PC-3 (cell line): ENCODE data around the gene ARHGAP11A. TPM values are rescaled to one million over a fixed set of nuclear protein-coding genes. Genes with fewer than 3 reads are reported as not detected.
A peak's percentile ranks its signal among the peaks of the same experiment; 100 is the strongest.

Source experiments
- ATAC-seq: fragments of 200-7000 bp; cut with Tn5 transposase; 2 replicates; pipeline ENCODE4 v1.9.1; 2020; ENCODE audit warnings: mild to moderate bottlenecking, moderate library complexity
- BruUV-seq: library from RNA; stranded (reverse); fragments of 400-500 nt; replicated peaks from 2 replicates; lab custom pipeline; 2021; lab: Mats Ljungman, UMichigan
- CTCF ChIA-PET: fragments of 300-600 bp; sonication (Branson Sonifier 250); formaldehyde crosslinking; loops from one replicate; lab custom pipeline; 2022; ENCODE audit warnings: antibody characterized with exemption; lab: Charles Lee
- POLR2A ChIA-PET: fragments of 300-600 bp; sonication (Branson Sonifier 250); formaldehyde crosslinking; loops from one replicate; lab custom pipeline; 2022; ENCODE audit warnings: antibody characterized with exemption; ENCODE audit not compliant: unreplicated experiment; lab: Charles Lee
- DNase-seq: peaks from one replicate; pipeline ENCODE4 v3.0.0-alpha.2; 2015
- H2AFZ ChIP-seq: fragments of 300-600 bp; sonication (generic); 2 replicates; pipeline ENCODE4 v1.6.0; 2016; ENCODE audit warnings: antibody characterized with exemption, low read length
- H3F3A ChIP-seq: fragments of 300-600 bp; sonication (generic); one replicate; pipeline ENCODE4 v1.6.0; 2017; ENCODE audit warnings: antibody characterized with exemption, low read length, control low read depth, mild to moderate bottlenecking; ENCODE audit not compliant: unreplicated experiment
- H3K27ac ChIP-seq: fragments of 300-600 bp; sonication (generic); 2 replicates; pipeline ENCODE4 v1.5.1; 2016; ENCODE audit warnings: mild to moderate bottlenecking, low read length
- H3K27me3 ChIP-seq: fragments of 300-600 bp; sonication (generic); 2 replicates; pipeline ENCODE4 v1.6.1; 2016; ENCODE audit warnings: low read length, mixed read lengths
- H3K36me3 ChIP-seq: fragments of 300-600 bp; sonication (generic); 2 replicates; pipeline ENCODE4 v1.6.1; 2016; ENCODE audit warnings: low read depth, mixed run types, low read length, mixed read lengths
- H3K4me1 ChIP-seq: fragments of 300-600 bp; sonication (generic); 2 replicates; pipeline ENCODE4 v1.5.1; 2016; ENCODE audit warnings: low read length; ENCODE audit not compliant: insufficient read depth
- H3K4me2 ChIP-seq: fragments of 300-600 bp; sonication (generic); 2 replicates; pipeline ENCODE4 v1.6.0; 2016; ENCODE audit warnings: low read length
- H3K4me3 ChIP-seq: fragments of 300-600 bp; sonication (generic); 2 replicates; pipeline ENCODE4 v1.5.1; 2016; ENCODE audit warnings: mild to moderate bottlenecking, low read length, mixed read lengths
- H3K79me2 ChIP-seq: fragments of 300-600 bp; sonication (generic); 2 replicates; pipeline ENCODE4 v1.6.1; 2017; ENCODE audit warnings: low read length, mixed read lengths
- H3K9ac ChIP-seq: fragments of 300-600 bp; sonication (generic); 2 replicates; pipeline ENCODE4 v1.6.0; 2016; ENCODE audit warnings: mild to moderate bottlenecking, low read length
- H3K9me2 ChIP-seq: fragments of 300-600 bp; sonication (generic); replicated peaks from 2 replicates; pipeline ENCODE4 v1.6.1; 2016; ENCODE audit warnings: mixed run types, low read length, mixed read lengths
- H3K9me3 ChIP-seq: fragments of 300-600 bp; sonication (generic); 2 replicates; pipeline ENCODE4 v1.6.1; 2016; ENCODE audit warnings: low read length, mixed read lengths
- H4K20me1 ChIP-seq: fragments of 300-600 bp; sonication (generic); 2 replicates; pipeline ENCODE4 v1.6.1; 2016; ENCODE audit warnings: low read length, mixed read lengths
- EZH2 ChIP-seq: fragments of 300-600 bp; sonication (generic); IDR thresholded peaks from one replicate; pipeline ENCODE4 v1.6.1; 2017; ENCODE audit warnings: antibody characterized with exemption, mild to moderate bottlenecking, low read length; ENCODE audit not compliant: unreplicated experiment
- EZH2phosphoT487 ChIP-seq: fragments of 300-600 bp; sonication (generic); IDR thresholded peaks from 2 replicates; pipeline ENCODE4 v1.6.1; 2018; ENCODE audit warnings: mild to moderate bottlenecking, antibody characterized with exemption, low read length, borderline replicate concordance
- intact Hi-C: fragments of 100-400 bp; cut with micrococcal nuclease; formaldehyde crosslinking; loops from 2 replicates; pipeline ENCODE4 v1.9.0; 2023
- total RNA-seq: library from RNA; depleted of rRNA; stranded (reverse); fragments of >200 nt; gene quantifications from 2 replicates; pipeline ENCODE4 v1.2.3, GENCODE V29; 2014
- TF ChIP-seq, protein P1 (sequence below): fragments of 300-600 bp; sonication (generic); conservative IDR thresholded peaks from 2 replicates; pipeline ENCODE4 v1.5.1; 2017; ENCODE audit warnings: antibody characterized with exemption, low read depth, mild to moderate bottlenecking, low read length

The ARHGAP11A gene
- total RNA-seq, 1 experiment from 2014 or later: 38.2 TPM

DNA sequence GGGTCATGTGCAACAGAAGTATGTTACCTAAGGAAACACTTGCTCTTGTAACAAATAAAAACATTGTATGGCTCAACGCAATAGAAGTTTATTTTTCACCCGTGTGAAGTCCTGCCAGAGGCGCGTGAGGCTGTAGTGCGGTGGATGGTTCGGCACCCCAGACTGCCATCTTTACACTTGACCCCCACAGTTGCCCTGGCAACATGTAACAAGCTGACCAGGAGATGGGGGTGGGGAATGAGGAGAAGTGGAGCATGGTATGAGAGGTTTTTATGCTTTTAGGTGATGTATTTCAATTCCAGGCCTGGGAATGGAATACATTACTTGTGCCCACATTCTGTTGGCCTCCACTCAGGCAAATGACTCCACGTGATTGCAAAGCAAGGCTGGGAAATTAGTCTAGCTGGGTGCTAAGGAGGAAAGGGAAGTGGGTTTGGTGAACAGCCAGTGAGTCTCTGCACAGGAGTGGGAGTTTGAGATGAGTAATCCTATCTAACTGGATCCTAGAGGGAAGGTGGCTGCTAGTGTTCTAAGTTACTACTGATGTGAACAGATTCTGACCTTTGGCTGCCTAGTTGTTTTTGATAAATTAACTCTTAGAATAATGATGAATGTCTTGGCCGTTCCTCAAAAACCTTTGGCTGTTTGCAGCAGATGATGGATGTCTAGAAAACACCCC, 68.7 kb downstream of the ARHGAP11A start:
- no peaks in the 10 kb centered on the region for H3K9me2 ChIP-seq
- H3K9ac ChIP-seq: peak overlapping the region; percentile 36; the same call in 1 of the 2 replicates
- ChIA-PET POLR2A (no interaction called here), CTCF (interaction anchor here (1.4 kb wide), 1 partner anchor 21 kb away, joined by 3 read pairs; no protein-coding TSS in a partner anchor)
- H3K79me2 ChIP-seq: no peaks in the 10 kb centered on the region
- no peak overlapping the region for H2AFZ ChIP-seq
- no peak for TF ChIP-seq EZH2phosphoT487
- TF ChIP-seq, protein P1, sequence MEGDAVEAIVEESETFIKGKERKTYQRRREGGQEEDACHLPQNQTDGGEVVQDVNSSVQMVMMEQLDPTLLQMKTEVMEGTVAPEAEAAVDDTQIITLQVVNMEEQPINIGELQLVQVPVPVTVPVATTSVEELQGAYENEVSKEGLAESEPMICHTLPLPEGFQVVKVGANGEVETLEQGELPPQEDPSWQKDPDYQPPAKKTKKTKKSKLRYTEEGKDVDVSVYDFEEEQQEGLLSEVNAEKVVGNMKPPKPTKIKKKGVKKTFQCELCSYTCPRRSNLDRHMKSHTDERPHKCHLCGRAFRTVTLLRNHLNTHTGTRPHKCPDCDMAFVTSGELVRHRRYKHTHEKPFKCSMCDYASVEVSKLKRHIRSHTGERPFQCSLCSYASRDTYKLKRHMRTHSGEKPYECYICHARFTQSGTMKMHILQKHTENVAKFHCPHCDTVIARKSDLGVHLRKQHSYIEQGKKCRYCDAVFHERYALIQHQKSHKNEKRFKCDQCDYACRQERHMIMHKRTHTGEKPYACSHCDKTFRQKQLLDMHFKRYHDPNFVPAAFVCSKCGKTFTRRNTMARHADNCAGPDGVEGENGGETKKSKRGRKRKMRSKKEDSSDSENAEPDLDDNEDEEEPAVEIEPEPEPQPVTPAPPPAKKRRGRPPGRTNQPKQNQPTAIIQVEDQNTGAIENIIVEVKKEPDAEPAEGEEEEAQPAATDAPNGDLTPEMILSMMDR: no peak
- no peak for TF ChIP-seq EZH2
- H3K4me2 ChIP-seq: 0 out of 2 replicates have a peak overlapping the region, but pooled peaks have one; percentile 15
- H3F3A ChIP-seq: no peaks in the 10 kb centered on the region
- H3K36me3 ChIP-seq: no peaks in the 10 kb centered on the region
- H3K4me1 ChIP-seq: peaks cover 48% of the 10 kb centered on the region
- no peaks in the 10 kb centered on the region for H3K9me3 ChIP-seq
- H3K4me3 ChIP-seq: no peak overlapping the region
- BruUV-seq: no TSS peak
- H3K27me3 ChIP-seq: no peaks in the 10 kb centered on the region
- peak; percentile 73 for ATAC-seq
- intact Hi-C loops: loop anchor here (2.0 kb wide), 1 partner anchor 91 kb away; no protein-coding TSS in a partner anchor
- no peaks in the 10 kb centered on the region for H4K20me1 ChIP-seq
- DNase-seq: peak; percentile 88
- peak overlapping the region; percentile 70 for H3K27ac ChIP-seq

- Histone ChIP-seq H3K9me3 (no peaks in the 10 kb centered on the region), H3K4me3 (no peak overlapping the region), H4K20me1 (no peaks in the 10 kb centered on the region), H3K9me2 (no peaks in the 10 kb centered on the region), H3K4me1 (peaks cover 52% of the 10 kb centered on the region), H3K4me2 (no peak overlapping the region), H2AFZ (no peak overlapping the region), H3K79me2 (no peaks in the 10 kb centered on the region), H3K36me3 (no peaks in the 10 kb centered on the region), H3K27ac (no peak overlapping the region), H3K9ac (no peak overlapping the region), H3F3A (no peaks in the 10 kb centered on the region), H3K27me3 (no peaks in the 10 kb centered on the region)
- intact Hi-C loops: no loop called here
- DNase-seq: no peak
- ChIA-PET CTCF (no interaction called here), POLR2A (no interaction called here)
- no TSS peak for BruUV-seq
- no peak for ATAC-seq
- TF ChIP-seq EZH2 (no peak), EZH2phosphoT487 (no peak)
- TF ChIP-seq, protein P1: no peak
Observed at GRCh38 chr15:32685576-32685975, 70.3 kb downstream of the ARHGAP11A start.

DNA sequence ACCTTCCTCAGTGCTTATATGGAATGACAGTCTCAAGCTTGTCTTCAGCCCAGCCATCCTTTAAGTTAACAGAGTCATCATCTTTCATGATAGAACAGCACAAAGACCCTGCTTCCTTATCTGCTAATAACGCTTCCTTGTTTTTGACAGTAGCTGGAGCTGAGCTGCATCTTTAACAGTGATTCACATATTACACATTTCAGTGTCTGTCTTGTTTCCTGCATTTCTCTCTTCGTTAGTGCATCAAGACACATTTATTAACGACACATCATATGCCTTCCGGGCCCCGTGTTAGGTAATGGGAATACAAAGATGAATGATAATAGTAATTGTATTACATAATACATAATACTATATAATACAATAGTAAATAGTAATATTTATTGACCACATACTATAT, 72.3 kb downstream of the ARHGAP11A start:
- peak overlapping the region; percentile 14; the same call in 1 of the 2 replicates for H3K9ac ChIP-seq
- H3F3A ChIP-seq: no peaks in the 10 kb centered on the region
- H3K4me3 ChIP-seq: no peak overlapping the region
- no TSS peak for BruUV-seq
- H3K36me3 ChIP-seq: no peaks in the 10 kb centered on the region
- POLR2A ChIA-PET: no interaction called here
- peak overlapping the region; percentile 83 for H3K27ac ChIP-seq
- no peaks in the 10 kb centered on the region for H3K9me3 ChIP-seq
- H4K20me1 ChIP-seq: no peaks in the 10 kb centered on the region
- H3K4me2 ChIP-seq: peak overlapping the region; percentile 37
- TF ChIP-seq EZH2: no peak
- no peak for TF ChIP-seq EZH2phosphoT487
- TF ChIP-seq, protein P1: no peak
- CTCF ChIA-PET: interaction anchor here (0.6 kb wide), 1 partner anchor 28 kb away, joined by 3 read pairs; no protein-coding TSS in a partner anchor
- ATAC-seq (peak; percentile 61), DNase-seq (peak; percentile 68)
- H3K79me2 ChIP-seq: no peaks in the 10 kb centered on the region
- intact Hi-C loops: no loop called here
- H3K27me3 ChIP-seq: no peaks in the 10 kb centered on the region
- peaks cover 46% of the 10 kb centered on the region for H3K4me1 ChIP-seq
- H3K9me2 ChIP-seq: no peaks in the 10 kb centered on the region
- no peak overlapping the region for H2AFZ ChIP-seq
